Measurements from ENCODE around the gene CPB2. TPM values are rescaled to one million over a fixed set of nuclear protein-coding genes. Genes with fewer than 3 reads are reported as not detected.

Gene CPB2, protein sequence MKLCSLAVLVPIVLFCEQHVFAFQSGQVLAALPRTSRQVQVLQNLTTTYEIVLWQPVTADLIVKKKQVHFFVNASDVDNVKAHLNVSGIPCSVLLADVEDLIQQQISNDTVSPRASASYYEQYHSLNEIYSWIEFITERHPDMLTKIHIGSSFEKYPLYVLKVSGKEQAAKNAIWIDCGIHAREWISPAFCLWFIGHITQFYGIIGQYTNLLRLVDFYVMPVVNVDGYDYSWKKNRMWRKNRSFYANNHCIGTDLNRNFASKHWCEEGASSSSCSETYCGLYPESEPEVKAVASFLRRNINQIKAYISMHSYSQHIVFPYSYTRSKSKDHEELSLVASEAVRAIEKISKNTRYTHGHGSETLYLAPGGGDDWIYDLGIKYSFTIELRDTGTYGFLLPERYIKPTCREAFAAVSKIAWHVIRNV
- polyA plus RNA-seq (ENCODE audit: insufficient read length in 4 of 4): 1 to 10 TPM in 1 of 4 donors, under 1 TPM in 3; 0.21 to 1.4 (median 0.25) TPM

DNA sequence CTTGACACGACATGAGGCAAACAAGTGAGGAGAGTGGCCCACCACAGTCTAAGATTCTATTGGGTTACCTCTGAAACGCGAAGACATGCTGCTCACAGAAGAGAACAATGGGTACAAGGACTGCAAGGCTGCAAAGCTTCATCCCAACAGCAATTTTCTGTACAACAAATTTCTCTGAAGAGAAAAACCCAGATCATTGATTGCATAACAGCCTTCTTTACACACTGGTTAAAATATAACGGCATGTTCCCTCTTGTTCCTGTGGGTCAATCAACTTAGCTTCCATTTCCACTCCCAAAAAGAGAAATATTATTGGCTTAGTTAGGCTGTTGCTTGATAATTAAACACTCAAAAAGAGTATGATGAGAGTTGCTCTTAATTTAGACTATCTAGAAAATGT lies at the start of gene CPB2:
Gene CPB2, minus strand, starts transcription at position 166 of the 400 bp plus-strand sequence. Its CDS starts 24 bp downstream, at position 142.
- DNase-seq (ENCODE audit: low read depth in 4 of 4, low spot score in 3 of 4): no peak

DNA sequence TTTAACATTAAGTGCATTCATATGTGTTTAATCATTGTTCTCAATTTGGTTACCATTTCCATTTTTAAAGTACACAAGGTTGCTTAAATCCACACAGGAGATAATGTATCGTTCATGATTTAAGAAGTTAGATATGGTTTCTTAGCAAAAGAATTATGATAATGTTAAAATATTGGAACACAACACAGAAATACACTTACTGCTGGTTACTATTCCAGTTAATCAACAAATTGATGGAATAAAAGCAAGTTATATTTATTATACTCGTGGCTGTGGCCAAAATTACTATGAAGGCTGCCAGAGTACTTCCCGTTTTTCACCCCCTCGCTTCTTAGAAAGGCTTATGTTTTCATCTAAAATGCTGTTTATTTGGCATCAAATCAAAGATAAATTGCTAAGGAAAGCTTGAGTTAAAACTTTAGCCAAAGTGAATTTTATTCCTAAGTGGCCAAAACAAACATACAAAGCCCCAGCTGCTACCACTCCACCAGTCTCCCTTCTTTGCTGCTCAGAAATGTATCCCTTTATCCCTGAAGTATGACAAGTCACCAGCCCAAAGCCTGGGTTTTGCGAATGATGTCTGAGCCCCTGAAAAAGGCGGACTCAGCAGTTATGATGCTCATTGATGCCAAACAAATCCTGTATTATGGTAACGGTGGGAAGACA lies 49.4 kb upstream of the CPB2 start:
- DNase-seq (ENCODE audit: low read depth in 4 of 4, low spot score in 3 of 4): peak in 1 of 4 donors; percentile 47

DNA sequence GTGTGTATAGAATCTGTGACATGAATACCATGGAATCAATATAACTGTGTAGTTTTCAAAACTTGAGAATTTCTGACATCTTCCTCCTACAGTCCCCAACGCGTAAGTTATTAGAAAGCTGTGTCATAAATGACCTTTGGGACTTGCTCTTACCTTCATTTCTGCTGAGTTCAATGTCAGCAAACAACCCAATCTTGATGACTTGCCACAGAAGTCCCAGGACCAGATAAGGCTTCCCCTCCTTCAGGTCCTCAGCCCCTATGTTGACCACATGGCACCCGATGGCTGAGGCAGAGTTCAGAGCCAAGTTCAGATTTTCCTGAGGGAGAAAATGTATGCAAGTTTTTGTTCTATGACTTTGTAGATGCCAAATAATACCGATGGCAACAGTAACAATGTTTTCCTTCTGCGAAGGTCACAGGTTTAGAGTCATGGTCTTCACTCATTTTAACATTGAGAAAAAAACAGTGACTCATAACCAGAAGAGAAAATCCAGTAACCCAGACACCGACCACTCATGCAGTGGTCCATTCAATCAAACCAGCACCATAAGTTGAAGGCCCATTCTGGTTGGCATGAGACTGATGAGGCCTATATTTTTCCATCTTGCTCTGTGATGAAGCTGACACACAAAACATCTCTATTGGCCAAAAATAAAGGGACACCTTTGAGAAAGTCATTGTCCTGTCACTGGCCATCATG lies 47.9 kb upstream of the CPB2 start:
- DNase-seq (ENCODE audit: low read depth in 4 of 4, low spot score in 3 of 4): no peak

DNA sequence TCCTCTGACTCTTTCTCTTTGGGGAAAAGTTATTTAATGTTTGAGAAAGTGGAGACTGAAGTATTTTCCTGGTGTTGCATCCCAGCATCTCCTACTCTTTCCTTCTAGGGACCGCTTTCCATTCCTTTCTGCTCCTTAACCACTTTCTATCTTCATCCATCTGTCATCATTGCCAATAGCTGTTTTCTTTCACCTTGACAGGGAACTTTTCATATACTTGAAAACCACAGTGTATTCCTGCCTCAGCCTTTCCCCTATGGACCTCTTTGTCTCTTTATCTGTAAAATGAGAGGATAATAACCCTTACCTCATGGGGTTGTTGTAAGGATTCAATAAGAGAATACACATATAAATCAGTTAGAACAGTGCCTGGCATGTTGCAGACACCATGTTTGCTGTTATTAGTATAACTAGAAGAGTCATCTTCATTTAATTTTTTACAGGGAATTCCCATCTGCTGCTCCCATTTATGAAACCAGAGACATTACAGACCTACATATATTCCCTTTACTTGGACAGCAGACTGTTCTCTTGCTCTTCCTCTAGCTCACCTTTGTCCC lies 45.4 kb upstream of the CPB2 start:
- DNase-seq (ENCODE audit: low read depth in 4 of 4, low spot score in 3 of 4): no peak

DNA sequence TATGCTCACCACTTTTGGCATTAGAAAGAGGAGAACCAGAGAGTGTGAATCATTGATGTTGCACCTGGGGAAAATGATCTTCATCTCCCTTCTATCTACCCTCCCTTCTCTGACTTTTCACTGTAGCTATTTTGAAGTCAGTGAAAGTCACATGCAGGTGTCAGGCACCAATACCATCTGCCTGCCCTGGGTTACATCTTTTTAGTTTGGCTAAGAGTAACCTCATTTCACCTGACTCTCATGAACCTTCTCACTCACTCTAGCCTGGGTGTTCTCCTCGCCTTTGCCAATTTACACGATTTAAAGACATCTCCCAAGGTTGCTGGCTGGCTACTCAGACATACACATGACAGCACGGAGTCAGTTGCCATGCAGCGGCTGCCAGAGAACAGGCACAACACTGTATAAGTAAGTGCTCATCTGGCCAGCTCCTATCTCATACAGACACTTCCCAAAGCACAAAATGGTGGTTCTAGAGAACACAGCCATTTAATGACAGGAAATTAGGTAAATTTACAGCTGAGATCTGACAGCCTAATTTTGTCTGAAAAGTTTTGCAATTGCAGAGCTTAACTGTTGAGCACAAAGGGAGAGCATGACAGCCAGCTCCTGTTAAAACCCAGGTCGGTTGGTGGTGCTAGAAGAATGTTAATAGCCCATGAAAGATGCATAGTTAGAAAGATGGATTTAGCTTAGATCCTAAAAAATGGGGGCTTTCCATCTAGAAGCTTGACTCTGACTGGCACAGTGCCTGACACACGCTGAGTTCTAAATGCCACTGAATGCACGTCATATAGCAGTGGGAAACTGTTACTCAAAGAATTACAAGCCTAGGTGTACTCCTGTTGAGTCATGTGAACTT lies 44.7 kb upstream of the CPB2 start:
- DNase-seq (ENCODE audit: low read depth in 4 of 4, low spot score in 3 of 4): no peak

DNA sequence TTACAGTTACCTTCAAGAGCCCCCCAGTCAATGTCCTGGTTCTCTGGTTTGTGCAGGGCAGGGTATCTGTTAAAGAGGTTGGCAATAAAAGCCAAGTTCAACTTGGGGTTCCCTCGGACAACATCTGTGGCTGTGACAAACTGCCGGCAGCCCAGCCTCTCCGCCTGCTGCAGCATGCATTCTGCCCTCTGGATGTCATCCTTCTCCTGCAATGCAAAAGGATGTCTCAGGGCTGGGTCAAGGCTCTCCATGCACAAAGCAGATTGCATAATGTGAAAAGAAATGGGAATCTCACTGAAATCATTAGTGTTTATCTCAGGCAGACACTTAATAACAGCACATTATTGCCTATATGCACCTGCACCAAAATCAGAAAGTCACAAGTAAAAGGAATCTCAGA lies 42.1 kb upstream of the CPB2 start:
- DNase-seq (ENCODE audit: low read depth in 4 of 4, low spot score in 3 of 4): no peak

DNA sequence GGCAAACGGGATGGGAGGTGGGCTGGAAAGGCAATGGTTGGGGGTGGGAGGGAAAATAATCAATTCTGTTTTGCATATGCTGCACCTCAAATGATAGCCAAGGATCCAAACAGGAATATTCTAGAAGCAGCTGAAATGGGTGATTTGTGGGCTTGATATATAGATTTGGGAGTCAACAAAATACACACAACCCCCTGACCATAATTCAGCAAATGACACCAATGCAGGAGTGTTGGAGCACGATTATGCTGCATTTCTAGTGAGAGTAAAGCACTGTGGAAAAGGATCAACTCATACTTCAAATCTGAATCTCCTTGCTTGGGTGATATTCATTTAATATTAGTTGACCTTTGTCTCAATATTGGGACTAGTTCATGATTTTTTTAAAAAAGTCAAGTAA lies 41.1 kb upstream of the CPB2 start:
- DNase-seq (ENCODE audit: low read depth in 4 of 4, low spot score in 3 of 4): no peak

DNA sequence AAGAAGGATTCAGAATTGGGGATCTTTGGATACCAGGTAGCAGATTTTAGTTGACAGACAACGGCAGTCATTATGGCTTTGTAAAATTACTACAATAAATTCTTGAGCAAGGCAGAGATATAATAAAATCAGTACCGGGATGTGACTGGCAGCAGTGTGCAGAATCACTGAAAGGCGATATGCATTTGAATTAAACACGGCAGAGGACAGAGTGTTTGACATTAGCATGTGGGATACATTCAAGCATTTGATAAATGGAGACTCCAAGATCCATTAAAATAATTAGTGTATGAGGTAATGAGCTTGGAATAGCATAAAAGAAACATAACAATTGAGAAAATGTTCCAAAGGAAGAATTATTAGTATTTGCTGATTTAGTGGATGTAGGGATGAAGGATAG lies 40.3 kb upstream of the CPB2 start:
- DNase-seq (ENCODE audit: low read depth in 4 of 4, low spot score in 3 of 4): no peak

DNA sequence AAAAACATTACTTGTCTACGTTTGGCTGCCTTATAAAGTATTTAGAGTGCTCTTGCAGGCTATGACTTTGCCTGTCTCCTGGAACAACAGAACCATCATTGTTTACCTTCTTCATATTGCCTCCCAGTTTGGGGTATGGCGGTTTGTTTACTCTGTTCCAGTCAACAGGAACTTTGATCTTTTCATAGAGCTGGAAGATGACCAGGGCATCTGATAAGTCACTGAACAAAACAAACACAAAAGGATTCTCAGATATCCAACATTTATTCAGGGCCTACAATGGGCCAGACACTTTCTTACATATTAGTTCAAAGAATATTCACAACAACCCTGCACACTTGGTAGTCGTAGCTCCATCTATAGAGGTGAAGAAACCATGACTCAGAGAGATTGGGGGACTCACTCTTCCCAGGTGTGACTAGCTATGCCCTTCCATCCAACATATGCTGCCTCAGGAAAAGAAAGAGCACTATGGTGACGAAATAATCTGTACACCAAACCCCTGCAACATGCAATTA lies 38.4 kb upstream of the CPB2 start:
- DNase-seq (ENCODE audit: low read depth in 4 of 4, low spot score in 3 of 4): no peak

DNA sequence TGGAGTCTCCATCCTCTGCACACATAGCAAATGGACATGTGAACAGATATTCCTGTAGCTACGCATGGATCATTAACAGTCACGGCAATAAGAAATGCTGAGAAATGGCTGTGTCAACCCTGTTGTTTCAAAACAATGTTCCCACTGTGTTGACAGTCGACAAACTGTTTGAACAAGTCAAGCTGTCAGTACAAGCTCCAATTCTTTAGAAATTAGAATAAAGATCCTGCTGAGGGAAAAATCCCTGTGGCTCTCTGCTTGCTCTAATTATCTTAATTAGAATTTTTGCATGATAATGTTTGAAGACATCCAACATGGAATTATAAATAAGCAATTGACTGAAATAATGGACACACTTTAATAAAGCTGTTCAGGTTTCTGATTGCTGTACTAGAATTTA lies 37.9 kb upstream of the CPB2 start:
- no peak for DNase-seq (ENCODE audit: low read depth in 4 of 4, low spot score in 3 of 4)

DNA sequence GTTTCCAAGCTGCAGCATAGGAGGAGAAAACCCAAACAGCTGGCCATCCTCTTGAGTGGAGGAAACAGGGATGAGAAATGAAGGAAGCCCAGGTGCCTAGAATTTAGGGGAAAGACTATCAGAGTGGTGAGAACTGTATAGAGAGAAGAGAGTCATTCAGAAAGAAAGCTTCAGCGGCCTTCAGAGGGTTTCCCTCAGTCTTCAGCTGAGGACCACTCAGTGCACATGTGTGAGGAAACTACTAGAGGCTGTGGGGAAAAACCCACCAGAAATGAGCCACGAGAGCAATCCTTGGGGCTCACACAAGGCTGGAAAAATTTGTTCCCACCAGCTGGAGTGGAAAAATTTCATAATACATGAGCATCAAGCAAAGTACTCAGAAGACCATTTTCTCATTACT lies 35.2 kb upstream of the CPB2 start:
- DNase-seq (ENCODE audit: low read depth in 4 of 4, low spot score in 3 of 4): no peak

DNA sequence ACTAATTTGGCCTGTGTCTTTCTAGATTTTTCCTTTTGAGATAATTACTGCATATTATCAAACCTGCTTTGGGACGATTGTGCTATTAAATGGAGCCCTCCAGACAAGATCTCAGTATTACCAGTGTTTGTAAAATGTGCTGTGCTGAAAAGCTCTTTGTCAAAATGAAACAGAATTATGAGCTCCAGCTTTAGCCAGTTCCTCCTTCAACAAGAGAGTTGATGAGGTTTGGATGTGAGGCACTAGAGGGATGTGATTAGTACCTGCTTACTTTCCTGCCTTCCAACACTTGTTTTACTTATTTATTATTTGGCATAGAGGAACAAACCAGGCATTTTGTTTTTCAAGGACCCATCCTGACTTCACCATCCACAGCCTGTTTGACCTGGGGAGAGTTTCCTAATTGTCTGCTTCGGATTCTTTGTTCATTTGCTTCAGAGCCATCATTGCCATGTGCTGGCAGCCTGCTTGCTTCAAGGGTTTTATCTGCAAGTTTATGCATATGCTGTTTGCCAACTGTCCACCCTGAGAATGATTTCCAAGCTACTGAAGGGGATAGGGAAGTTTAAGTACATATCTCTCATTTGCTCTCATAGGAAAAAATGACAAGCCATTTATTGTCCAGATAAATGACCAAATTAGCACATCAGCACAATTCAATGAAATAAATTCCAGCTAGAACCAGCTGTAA lies 32.9 kb upstream of the CPB2 start:
- DNase-seq (ENCODE audit: low read depth in 4 of 4, low spot score in 3 of 4): no peak

DNA sequence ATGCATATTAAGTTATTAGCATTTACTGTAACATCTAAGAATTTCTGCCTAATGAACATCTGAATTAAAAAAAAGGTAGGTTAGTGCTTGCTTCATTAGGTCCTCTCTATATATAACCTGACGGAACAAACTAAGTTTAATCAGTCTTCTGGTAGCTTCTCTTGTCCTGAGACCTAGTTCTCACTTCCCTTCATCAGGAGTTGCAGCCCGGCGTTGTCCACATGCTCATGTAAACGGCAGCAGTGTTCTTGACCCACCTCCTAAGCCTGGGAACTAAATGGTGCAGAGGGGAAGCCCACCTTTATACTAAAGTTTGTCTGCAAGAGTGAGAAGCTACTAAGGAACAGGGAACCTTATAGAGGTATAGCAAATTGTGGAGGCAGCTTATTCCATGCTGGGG lies 31.9 kb upstream of the CPB2 start:
- DNase-seq (ENCODE audit: low read depth in 4 of 4, low spot score in 3 of 4): no peak

DNA sequence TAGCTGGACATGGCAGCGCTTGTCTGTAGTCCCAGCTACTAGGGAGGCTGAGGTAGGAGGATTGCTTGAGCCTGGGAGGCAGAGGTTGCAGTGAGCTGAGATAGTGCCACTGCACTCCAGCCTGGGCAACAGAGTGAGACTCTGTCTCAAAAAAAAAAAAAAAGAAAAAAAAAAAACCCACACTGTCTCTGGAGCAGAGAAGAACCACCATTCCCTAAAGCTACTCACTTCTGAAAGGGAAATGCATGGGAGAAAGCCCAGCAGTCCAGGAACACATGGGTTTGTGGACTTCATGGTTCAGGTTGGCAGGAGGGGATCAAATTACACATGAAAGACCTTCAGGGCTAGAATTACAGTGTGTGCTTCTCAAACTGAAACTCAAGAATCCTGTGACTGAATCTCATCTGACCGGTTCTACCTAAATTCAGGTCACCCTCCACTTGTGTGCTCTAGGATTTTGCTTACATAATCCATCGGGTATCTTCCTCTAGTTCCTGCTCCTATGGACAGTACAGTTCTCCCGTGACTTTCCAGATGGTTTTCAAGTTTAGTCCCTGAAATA lies 30.2 kb upstream of the CPB2 start:
- DNase-seq (ENCODE audit: low read depth in 4 of 4, low spot score in 3 of 4): peak in 3 of 4 donors; percentile 55 to 87 (median 73)

DNA sequence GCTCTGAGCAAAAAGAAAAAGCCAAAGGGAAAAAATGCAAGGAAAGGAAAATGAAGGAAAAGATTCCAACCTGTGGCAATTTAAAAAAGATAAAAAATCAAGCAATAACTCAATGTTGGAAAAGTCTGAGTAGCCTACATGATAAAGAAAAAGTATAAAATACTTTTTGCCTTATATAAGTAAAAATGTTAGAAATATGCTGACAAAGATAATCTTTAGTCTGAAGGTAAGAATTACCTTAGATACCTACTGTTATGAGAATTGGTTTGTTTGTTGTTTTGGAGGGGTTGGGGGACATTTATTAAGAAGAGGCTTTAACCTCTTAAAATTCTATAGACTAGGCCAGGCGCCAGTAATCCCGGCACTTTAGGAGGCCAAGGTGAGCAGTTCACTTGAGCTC lies 29.7 kb upstream of the CPB2 start:
- DNase-seq (ENCODE audit: low read depth in 4 of 4, low spot score in 3 of 4): no peak

DNA sequence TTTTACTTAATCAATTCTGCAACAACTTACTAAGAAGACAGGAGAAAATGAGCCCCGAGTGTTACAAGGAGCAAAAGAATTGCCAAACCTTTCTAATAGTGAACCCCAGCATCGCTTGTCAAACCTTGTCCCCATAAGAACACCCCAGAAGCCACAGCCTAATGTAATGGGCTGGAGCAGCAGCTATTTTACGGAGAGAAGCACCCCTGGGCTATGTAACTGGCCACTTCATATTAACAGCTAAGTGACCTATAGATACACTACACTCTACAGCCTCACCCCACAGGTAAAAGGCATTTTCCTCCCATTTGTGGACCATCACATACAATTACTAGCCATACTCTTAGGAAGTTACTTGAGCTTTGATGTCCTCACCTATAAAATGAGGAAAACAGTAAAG lies 27.3 kb upstream of the CPB2 start:
- no peak for DNase-seq (ENCODE audit: low read depth in 4 of 4, low spot score in 3 of 4)

DNA sequence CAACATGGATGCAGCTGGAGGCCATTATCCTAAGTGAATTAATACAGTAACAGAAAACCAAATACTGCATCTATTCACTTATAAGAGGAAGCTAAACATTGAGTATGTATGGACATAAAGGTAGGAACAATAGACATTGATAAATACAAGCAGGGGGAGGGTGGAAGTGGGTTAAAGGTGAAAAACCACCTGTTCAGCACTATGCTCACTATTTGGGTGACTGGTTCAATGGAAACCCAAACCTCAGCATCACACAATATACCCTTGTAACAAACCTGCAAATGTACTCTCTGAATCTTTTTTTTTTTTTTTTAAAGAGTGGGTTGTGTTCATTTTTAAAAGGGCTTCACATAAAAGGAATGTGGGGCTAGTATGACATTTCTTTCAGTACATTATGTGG lies 26.9 kb upstream of the CPB2 start:
- DNase-seq (ENCODE audit: low read depth in 4 of 4, low spot score in 3 of 4): no peak

DNA sequence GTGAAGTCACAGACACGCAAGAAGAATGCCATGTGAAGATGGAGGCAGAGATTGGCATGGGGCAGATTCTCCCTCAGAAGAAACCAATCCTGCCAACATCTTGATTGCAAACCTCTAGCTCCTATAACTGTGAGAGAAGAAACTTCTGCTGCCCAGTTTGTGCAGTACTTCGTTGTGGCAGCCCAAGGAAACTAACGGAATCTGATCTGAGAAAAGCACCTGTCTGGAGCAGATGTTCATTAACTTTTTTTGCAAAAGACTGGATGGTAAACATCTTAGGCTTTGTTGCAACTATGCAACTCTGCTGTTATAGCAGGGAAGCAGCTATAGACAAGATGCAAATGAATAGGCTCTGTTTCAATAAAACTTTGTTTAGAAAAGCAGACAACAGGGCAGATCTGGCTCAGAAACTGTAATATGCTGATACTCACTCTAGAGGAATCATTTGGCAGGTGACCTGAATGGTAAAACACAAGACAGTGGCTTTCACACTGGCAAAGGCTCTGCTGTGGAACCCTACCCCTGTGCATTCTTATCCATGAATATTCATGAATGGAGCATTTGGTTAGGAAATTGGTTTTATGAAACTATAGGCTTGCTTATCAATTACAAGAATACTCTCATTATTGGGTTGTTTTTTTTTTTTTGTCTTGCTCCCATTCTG lies 25.3 kb upstream of the CPB2 start:
- no peak for DNase-seq (ENCODE audit: low read depth in 4 of 4, low spot score in 3 of 4)

DNA sequence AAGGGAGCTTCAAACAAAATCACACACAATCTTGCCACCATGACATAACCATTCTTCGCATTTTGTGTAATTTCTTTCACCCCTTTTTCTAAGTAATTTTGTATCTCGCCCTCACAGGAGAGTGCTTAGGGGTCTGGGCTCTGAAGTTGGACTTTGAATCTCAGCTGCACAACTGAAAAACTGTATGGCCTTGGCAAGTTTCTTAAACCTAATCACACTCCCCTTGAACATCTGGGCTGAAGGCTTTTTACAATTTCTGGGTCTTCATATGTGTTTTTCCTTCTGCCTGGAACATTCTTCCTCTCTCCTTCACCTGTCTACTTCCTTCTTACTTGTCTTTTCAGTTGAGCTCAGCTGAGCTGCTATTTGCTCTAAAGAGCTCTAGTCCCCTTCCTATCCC lies 24.3 kb upstream of the CPB2 start:
- no peak for DNase-seq (ENCODE audit: low read depth in 4 of 4, low spot score in 3 of 4)

All from left renal pelvis (tissue), 4 donors.